HG02973 (cell line): Measurements from ENCODE around the gene FAM114A1.
"Not testable (repeated sequence)": the region's sequence is repeated elsewhere in the genome, so short reads cannot be mapped to it uniquely, and the experiment has no call there.

Experiments used
- ATAC-seq: cut with Tn5 transposase; IDR thresholded peaks from one replicate; pipeline ENCODE4 v1.9.1; 2021; ENCODE audit warnings: moderate library complexity; ENCODE audit not compliant: unreplicated experiment

Gene FAM114A1

DNA sequence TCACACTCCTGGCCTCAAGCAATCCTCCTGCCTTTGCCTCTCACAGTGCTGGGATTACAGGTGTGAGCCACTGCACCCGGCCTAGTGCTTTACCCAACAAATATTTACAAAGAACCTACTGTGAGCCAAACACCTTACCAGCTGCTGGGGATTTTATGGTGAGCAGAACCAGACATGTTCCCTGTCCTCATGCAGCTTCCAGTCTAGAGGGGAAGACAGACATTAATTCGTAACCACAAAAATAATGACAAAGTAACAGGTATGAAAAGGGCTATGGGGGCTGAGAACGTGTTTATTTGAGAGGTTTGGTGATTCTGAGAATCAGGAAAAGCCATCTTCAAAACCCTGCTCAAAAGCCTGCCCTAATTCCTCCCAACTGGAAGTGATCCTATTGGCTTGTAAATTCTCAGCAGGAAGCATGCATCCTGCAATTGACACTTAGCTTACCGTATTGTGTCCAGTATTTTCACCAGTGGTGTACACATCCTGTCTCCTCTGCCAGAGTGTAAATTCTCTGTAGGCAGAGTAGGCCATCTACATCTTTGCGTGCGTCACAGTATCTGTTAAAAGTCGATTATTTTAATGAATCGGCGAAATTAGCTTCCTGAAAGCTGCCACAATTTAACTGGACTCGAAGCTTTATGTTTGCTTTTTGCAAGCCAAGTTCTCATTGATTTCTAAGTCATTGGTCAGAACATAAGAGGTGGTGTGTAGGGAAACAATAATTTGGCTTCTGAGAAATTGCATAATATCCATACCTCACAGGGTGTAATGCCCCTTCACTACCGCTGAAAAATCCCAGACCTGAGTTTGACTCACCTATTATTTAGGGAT, 97.6 kb downstream of the FAM114A1 start:
- ATAC-seq = no peak

GRCh38 chr4:38965866-38966265, 98.3 kb downstream of the FAM114A1 start:
- no peak for ATAC-seq

- no peak for ATAC-seq
These were observed 99.9 kb downstream of the FAM114A1 start for GRCh38 chr4:38967260-38968095.

- ATAC-seq = no peak
These were observed 101.1 kb downstream of the FAM114A1 start for GRCh38 chr4:38968668-38969067.

GRCh38 chr4:38976308-38976707, 108.7 kb downstream of the FAM114A1 start:
- ATAC-seq = no peak

GRCh38 chr4:38979081-38979480, 111.5 kb downstream of the FAM114A1 start:
- no peak for ATAC-seq

- ATAC-seq = no peak
These were observed 112.1 kb downstream of the FAM114A1 start for GRCh38 chr4:38979511-38980230.

GRCh38 chr4:38980903-38981676, 113.5 kb downstream of the FAM114A1 start:
- ATAC-seq = no peak

GRCh38 chr4:38982361-38983095, 114.9 kb downstream of the FAM114A1 start:
- no peak for ATAC-seq

DNA sequence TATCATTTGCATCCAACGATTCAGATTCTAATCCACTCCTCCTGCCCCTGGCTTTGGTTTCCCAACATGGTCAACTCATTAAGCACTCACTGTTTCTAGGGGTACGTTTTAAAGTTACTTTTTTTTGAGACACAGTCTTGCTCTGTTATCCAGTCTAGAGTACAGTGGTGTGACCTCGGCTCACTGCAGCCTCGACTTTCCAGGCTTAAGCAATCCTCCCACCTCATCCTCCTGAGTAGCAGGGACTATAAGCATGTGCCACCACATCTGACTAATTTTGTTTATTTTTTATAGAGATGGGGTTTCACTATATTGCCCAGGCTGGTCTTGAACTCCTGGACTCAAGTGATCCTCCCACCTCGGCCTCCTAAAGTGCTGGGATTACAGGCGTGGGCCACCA, 115.7 kb downstream of the FAM114A1 start:
- ATAC-seq = no peak

DNA sequence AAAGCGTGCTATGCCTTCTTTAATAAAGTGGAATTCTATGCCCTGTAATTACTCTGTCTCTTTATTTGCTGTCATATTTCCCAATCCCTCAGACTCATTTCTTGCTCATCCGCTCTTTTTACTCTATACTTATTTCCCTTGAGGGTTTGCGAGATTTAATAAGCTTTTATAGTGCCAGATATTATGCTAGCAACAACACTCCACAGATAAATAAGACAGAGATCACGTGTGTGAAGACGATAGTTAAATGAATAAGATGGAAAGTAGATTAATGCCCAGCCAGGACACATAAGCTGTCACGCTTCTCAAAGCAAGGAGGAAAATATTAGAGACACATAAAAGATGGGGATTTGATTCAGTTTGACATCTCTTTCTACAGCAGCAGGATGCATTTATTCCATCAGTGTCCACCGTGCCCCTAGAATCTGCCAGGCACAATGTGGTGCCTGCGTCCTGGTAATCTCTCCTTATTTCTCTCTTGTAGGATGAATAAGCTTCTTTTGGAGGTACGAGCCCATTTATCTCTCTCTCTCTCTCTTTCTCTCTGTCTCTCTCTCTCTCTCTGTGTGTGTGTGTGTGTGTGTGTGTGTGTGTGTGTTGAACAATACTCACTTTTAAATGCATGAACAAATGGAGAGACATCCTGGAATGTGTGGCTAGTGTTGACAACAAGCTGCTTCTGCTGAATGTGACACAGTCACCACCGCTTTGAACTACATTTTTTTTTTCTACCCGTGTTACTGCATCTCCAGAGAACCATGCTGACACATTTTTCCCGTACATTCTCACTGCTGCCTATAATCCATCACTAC, 116.4 kb downstream of the FAM114A1 start:
- ATAC-seq = no peak

DNA sequence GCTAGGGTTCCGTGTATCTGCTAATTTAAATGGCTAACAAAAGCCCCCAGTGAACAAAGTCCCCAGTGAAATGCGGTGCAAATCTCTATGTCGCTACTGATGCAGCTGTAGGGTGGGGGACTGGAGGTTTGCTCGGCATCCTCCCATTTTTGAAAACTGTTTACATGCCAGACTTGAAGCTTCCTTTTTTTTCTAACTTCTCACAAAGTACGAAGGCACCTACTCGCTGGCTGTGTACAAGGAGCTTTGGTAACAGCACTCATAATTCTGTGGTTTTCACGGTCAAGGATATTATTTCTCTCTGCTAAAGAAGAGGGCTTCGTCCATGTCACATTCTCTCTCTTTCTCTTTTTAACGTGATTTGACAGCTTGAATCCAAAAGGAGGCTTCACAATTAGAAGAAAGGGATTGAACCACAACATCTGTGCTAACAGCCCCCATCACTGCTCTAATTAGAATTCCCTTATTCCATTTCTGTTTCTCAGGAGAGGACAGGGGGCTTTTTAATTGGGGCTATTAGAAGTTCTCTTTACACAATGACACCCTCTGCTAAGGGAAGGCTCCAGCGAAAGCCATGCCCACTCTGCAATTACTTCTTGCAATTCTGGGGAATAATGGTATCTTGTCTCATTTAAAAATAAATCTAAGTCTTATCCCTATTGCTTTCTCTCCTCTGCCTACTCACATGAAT, 117.9 kb downstream of the FAM114A1 start:
- ATAC-seq = no peak

DNA sequence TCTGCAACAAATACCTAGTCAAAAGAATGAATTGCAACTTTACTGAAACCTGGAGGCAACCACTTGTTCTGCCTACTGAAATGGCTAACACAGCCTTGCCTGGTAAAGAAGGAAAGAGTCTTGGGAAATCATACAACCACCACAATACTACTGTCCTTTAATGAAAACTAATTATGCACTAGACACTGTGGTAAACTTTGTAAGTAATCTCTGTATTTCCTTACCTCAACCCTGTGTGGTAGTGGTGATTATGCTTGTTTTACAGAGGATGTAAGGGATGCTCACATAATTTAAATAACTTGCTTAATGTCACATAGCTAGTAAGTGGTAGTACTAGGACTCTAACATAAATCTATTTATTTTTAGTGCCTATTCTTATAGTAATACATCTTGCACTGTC, 119.9 kb downstream of the FAM114A1 start:
- ATAC-seq = no peak

- ATAC-seq = not testable (repeated sequence)
These were observed 120.7 kb downstream of the FAM114A1 start for GRCh38 chr4:38988353-38988752.

DNA sequence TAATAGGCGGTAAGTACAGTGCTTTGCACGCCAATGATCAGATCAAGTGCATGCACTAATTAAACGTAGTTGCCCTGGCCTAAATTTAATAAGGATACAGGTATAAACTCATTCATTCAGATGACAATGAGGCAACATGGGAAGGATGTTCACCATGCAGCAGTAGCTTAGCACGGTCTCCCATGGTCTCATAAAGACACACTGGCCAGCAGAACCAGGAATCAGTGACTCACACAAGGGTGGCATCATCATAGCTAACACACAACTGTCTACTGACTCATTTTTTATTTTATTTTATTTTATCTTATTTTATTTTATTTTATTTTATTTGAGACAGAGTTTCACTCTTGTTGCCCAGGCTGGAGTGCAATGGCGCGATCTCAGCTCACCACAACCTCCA, 121.9 kb downstream of the FAM114A1 start:
- ATAC-seq = no peak

GRCh38 chr4:38990241-38990640, 122.6 kb downstream of the FAM114A1 start:
- ATAC-seq = no peak

- ATAC-seq = no peak
These were observed 126.1 kb downstream of the FAM114A1 start for GRCh38 chr4:38993683-38994082.

DNA sequence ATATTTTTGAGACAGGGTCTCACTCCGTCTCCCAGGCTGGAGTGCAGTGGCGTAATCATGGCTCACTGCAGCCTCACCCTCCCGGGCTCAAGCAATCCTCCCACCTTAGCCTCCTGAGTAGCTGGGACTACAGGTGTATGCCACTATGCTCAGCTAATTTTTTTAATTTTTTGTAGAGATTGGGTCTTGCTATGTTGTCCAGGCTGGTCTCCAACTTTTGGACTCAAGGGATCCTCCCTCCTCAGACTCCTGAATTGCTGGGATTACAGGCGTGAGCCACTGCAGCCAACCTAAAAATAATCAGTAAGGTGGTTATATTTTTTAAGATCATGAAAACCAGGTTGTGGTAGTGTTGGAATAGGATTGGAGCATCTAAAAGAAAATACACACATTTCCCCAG, 126.5 kb downstream of the FAM114A1 start:
- ATAC-seq = no peak
